ENCODE data around the gene THOP1.

THOP1 gene

GRCh38 chr19:2785244-2785997 lies at the start of gene THOP1:
Gene THOP1, plus strand, starts transcription at chr19:2785503. Its CDS starts 160 bp downstream, at chr19:2785663.
- peak; percentile 93 for DNase-seq

GRCh38 chr19:2736550-2737190 lies 48.6 kb upstream of the THOP1 start:
- DNase-seq = no peak

DNA sequence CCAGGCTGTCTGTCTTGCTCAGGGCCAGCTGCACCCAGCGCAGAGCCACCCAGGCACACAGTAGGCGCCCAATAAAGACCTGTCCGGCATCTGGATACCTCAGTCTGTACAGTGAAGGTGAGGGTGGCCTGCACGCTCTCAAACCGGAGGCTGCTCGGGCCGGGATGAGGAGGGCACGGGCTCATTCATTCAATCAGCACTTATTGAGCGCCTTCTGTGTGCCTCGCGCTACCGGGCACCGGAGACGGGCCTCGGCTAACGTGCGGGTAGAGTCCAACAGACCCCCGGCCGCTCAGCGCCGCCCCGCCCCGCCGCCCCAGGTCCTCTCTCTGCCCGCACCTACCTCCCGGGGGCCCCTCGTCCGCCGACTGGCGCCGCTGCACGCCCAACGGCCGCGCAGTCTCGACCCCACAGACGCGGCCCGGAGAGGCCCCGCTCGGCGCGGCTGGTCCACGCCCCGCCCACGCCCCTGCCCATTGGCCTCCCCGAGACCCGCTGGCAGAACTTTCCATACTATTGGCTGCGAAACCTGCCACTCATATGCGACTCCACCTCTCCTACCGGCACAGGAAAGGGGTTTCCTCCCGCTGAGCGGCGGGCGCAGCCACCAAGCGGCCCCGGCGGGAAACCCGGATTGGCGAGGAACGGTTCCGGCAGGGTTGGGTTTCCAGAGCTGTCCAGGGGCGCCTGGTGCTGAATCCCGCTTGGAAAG lies 45.5 kb upstream of the THOP1 start, which contains the start of gene SLC39A3:
SLC39A3 (minus strand) TSS at position 416 of the 712 bp plus-strand sequence. CDS start 2,760 bp downstream, outside the sequence.
- peak; percentile 82 for DNase-seq

GRCh38 chr19:2740314-2740656 lies 45.0 kb upstream of the THOP1 start:
- DNase-seq = no peak

DNA sequence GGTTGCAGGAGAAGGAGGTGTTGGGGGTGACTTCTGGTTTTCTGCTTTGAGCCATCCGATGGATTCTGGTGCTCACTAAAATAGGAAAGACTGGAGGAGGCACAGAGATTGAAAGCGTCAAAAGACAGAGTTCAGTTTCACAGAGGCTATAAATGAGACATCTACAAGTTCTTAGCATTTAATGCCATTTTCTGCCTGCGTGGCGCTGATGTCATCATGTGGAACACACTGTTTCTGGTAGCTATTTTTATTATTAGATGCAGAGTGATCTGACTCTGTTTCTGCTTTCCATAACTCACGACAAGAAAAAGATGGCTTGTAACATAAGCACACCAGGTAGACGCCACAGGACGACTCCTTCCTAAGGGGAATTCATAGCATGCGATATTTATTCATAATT lies 42.2 kb upstream of the THOP1 start:
- no peak for DNase-seq

GRCh38 chr19:2744113-2744512 lies 41.2 kb upstream of the THOP1 start:
- DNase-seq = no peak

- DNase-seq = no peak
Observed at GRCh38 chr19:2747349-2747748, 38.0 kb upstream of the THOP1 start.

GRCh38 chr19:2750808-2751437 lies 34.4 kb upstream of the THOP1 start:
- DNase-seq = no peak

DNA sequence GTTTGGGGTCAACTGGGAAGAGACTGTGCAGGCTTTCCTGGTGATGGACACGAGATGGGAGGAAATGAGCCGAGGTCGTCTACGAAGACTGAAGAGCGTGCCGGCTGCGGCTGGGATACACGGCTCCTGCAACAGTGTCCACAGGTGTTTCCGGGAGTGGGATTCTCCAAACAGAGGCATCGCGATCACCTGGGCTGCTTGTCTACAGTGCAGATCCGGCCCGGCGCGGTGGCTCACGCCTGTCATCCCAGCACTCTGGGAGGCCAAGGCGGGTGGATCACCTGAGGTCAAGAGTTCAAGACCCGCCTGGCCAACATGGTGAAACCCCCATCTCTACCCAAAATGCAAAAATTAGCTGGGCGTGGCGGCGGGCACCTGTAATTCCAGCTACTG lies 33.9 kb upstream of the THOP1 start:
- DNase-seq = no peak

GRCh38 chr19:2754659-2755447 lies 30.4 kb upstream of the THOP1 start:
- DNase-seq = no peak

DNA sequence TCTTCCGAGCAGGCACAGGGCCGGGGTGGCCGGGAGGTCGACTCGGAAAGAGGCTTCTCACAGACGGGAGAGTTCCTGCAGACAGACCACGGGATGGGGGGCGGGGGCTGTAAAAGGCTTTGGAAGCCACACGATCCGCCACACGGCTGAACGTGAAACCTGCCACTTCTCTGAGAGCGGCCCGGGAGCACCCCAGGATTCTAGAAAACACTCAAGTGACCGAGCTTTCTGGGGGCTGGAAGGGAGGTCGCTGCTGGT lies 29.9 kb upstream of the THOP1 start:
- DNase-seq = no peak

DNA sequence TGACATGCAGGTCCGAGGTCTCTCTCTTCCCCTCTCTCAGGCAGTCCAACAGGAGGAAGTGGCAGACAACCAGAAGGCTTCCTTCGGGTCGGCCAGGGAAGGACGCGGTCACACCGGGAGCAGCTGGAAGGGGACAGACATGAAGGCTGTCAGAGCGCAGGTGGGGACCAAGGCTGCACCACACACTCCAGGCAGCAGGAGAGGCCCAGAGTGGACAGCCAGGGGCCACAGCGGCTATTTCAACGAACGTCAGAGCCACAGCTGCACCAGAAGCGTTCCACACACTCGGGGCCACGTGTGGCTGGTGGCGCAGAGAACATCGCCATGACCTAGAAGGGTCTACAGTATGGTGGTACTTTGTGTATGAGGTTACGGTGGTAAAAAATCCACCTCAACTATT lies 29.5 kb upstream of the THOP1 start:
- no peak for DNase-seq

DNA sequence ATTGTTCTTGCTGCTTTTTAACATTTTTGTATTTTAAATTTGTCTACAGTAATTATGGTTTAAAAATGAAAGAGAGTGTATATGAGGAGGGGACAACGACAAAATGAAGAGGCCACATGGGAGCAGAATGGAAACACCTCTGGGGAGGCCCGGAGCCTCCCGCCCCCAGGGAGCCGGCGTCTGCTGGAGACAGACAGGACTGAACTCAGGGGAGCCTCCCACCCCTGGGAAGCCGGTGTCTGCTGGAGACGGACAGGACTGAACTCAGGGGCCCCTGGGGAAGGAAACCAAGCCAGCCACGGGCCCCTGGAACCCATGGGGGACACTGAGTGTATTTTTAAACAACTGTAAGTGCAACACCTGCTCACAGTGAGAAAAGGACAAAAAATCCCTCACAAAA lies 28.8 kb upstream of the THOP1 start:
- no peak for DNase-seq

DNA sequence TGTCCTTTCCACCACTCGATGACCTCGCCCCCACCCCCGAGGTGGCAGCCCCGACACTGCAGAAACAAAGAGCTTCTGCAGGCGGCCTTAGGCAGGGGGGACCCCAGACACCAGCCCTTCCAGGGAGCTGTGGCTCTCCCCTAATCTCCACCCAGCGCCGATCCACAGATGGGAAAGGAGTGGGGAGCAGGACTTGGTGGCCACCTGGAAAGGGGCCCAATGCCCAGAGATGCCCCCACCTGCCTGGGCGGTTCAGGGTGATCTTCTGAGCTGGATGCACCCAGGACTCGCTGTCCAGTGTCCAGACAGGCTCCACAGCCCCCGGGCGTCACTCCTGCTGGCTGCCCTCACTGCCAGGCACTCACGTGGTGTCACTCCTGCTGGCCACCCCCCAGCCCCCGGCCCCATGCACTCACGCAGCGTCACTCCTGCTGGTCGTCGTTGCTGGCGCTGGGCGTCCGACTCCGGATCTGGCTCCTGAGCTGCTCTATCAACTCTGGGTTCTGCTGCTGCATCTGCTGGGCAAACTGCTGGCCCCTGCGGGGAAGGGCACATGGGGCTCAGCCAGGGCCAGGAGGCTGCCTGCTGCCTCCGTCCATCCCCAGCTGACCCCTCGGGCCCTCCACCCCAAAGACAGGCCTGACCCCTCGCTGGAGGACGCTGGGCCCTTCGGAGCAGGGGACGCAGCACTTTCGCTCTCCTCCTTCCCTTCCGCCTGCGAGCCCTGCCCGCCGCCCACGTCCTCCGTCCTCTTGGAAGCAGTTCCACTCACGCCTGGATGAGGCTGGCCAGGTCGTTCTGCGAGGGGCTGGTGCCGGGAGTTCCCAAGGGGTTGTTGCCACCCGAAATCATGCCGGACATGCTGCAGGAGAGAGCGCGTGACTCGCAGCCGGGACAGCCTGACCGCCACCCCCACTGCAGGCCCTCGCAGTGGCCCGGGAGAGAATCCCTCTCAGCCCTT lies 28.1 kb upstream of the THOP1 start:
- no peak for DNase-seq

GRCh38 chr19:2758601-2759313 lies 26.5 kb upstream of the THOP1 start:
- DNase-seq = no peak

DNA sequence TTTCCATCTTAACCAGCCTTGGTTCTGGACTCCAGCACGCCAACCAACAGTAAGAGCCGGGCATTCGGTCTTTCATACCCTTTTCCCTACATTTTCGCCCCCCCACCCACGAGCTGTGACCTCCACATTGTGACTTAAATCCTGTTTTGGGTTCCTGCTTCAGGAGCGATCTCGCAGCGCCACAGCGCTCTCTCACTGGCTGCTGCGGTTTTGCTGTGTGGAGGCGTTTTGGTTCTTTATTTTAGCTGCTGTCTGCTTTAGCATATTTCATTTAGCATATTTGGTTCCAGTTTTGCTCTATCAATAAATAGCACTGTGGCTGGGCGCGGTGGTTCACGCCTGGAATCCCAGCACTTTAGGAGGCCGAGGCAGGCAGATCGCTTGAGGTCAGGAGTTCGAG lies 25.9 kb upstream of the THOP1 start:
- DNase-seq = no peak

- no peak for DNase-seq
Observed at GRCh38 chr19:2759965-2760364, 25.3 kb upstream of the THOP1 start.

DNA sequence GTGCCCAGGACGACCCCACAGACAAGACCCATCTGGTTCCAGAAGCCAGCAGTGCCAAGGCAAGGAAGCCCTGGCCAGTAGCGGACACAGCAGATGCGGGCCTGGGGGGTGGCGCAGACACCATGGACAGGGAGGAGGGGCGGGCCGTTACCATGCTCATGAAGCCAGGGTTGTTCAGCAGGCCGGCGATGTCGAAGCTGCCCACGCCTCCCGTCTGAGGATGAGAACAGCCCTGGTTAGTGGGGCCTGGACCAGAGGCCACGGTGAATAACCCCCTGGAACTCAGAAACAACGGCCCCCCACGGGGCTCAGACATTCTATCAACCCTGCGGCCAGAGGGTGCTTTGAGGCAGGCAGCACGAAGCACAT lies 24.0 kb upstream of the THOP1 start:
- no peak for DNase-seq

DNA sequence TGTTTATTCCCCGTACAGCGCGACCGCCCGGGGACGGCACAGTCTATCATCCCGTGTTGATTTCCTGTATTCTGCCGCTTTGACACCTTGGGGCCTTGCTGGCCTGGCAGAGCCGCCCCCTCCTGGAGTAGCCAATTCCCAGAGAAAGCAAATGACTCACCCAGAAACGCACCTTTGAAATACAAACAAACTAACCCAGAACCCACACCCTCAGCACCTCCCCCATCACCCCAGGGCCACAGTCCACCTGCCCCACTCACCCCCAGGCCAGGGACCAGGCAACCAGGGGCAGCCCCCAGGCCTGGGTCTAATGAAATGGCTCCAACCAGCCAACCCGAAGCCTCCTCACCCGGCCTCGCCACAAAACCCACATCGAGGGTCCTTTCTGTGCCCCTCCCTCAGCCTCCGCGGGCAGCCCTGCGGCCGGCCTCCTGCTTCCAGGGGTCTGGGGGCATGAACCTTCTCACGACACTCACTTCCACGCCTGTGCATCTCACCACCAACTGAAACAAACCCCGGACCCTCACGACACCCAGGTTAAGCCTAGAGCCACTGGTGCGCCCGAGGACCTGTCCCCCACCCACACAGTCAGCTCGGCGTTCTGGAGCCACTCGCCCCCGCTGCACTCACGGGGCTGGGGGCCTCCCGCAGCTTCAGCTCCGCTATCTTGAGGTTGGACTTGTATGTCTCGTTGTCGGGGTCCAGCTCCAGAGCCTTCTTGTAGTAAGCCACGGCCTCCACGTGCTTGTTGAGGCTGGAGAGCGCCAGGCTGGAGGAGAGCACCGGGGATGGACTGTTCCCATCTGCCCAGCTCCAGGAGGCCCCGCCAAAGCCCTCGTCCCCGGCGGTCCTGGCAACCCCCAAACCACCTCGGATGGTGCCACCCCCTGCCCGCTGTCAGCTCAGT lies 23.2 kb upstream of the THOP1 start:
- no peak for DNase-seq

Measured in NCI-H2029 treated with DMSO at 0.1 percent for 48 hours (cell line).